GM04504 (cell line): ENCODE measurements around the gene OR3A2.
"Not testable (repeated sequence)": the region's sequence is repeated elsewhere in the genome, so short reads cannot be mapped to it uniquely, and the experiment has no call there.

Source experiments
- DNase-seq: peaks from one replicate; pipeline ENCODE4 v3.0.0-alpha.2; 2012; ENCODE audit warnings: low read depth

The OR3A2 gene

GRCh38 chr17:3385869-3386816, at the start of gene OR3A2:
Gene OR3A2 (minus strand): TSS chr17:3386308.
- no peak for DNase-seq

- DNase-seq, result no peak
Measured at GRCh38 chr17:3433741-3434140, 47.6 kb upstream of the OR3A2 start, which contains the start of gene OR1E2. Gene OR1E2 (minus strand): TSS chr17:3433841. CDS start chr17:3433841, 0 bp downstream.

- DNase-seq, result not testable (repeated sequence)
Measured at GRCh38 chr17:3433215-3433614, 47.1 kb upstream of the OR3A2 start.

GRCh38 chr17:3418222-3418621, 32.1 kb upstream of the OR3A2 start:
- no peak for DNase-seq

GRCh38 chr17:3415610-3416009, 29.5 kb upstream of the OR3A2 start:
- DNase-seq, result no peak

GRCh38 chr17:3412216-3412615, 26.1 kb upstream of the OR3A2 start:
- DNase-seq, result not testable (repeated sequence)

GRCh38 chr17:3411070-3411469, 25.0 kb upstream of the OR3A2 start, which contains the start of gene OR3A3:
Gene OR3A3 (plus strand): TSS chr17:3411370.
- no peak for DNase-seq

- DNase-seq, result not testable (repeated sequence)
Measured at GRCh38 chr17:3403856-3404255, 17.7 kb upstream of the OR3A2 start.

GRCh38 chr17:3401786-3402185, 15.7 kb upstream of the OR3A2 start:
- no peak for DNase-seq

GRCh38 chr17:3400055-3400454, 13.9 kb upstream of the OR3A2 start:
- no peak for DNase-seq

- DNase-seq, result no peak
Measured at GRCh38 chr17:3398310-3398709, 12.2 kb upstream of the OR3A2 start, which contains the start of gene OR1E1. Gene OR1E1 (minus strand): TSS chr17:3398410. CDS start chr17:3398410, 0 bp downstream.

GRCh38 chr17:3397801-3398200, 11.7 kb upstream of the OR3A2 start:
- DNase-seq, result not testable (repeated sequence)

GRCh38 chr17:3389791-3390190, 3.7 kb upstream of the OR3A2 start:
- DNase-seq, result no peak

GRCh38 chr17:3381957-3382356, 4.2 kb downstream of the OR3A2 start:
- DNase-seq, result no peak

GRCh38 chr17:3378321-3378720, 7.8 kb downstream of the OR3A2 start:
- DNase-seq, result no peak

GRCh38 chr17:3371167-3371566, 14.9 kb downstream of the OR3A2 start:
- not testable (repeated sequence) for DNase-seq

GRCh38 chr17:3342782-3343181, 43.3 kb downstream of the OR3A2 start:
- DNase-seq, result not testable (repeated sequence)

- no peak for DNase-seq
Measured at GRCh38 chr17:3335876-3336275, 50.2 kb downstream of the OR3A2 start.

- no peak for DNase-seq
Measured at GRCh38 chr17:3318336-3318735, 67.8 kb downstream of the OR3A2 start.

- no peak for DNase-seq
Measured at GRCh38 chr17:3316836-3317235, 69.3 kb downstream of the OR3A2 start.

- no peak for DNase-seq
Measured at GRCh38 chr17:3308603-3309002, 77.5 kb downstream of the OR3A2 start.

GRCh38 chr17:3298260-3298659, 87.8 kb downstream of the OR3A2 start, which contains the start of gene OR3A1:
Gene OR3A1 (minus strand): TSS chr17:3298360. CDS start chr17:3292582, 5,778 bp downstream.
- DNase-seq, result no peak

- no peak for DNase-seq
Measured at GRCh38 chr17:3295632-3296031, 90.5 kb downstream of the OR3A2 start.
